GM23248 (cell line): Measurements from ENCODE around the gene GINS1.

ENCODE experiments used
- EZH2 ChIP-seq: fragments of 200-600 bp; sonication (generic); IDR thresholded peaks from 2 replicates; pipeline ENCODE4 v1.6.1; 2018; ENCODE audit warnings: antibody characterized with exemption, mild to moderate bottlenecking; ENCODE audit not compliant: insufficient read depth, poor library complexity, severe bottlenecking
- EZH2phosphoT487 ChIP-seq: fragments of 200-600 bp; sonication (generic); IDR thresholded peaks from 2 replicates; pipeline ENCODE4 v1.6.1; 2018; ENCODE audit warnings: antibody characterized with exemption, moderate library complexity, mild to moderate bottlenecking, low read depth; ENCODE audit not compliant: insufficient read depth

GRCh38 chr20:25399037-25399430 lies 8.4 kb upstream of the GINS1 start:
- no peak for TF ChIP-seq EZH2
- TF ChIP-seq EZH2phosphoT487 = no peak
